ENCODE measurements around the gene GPC3.
"Not testable (repeated sequence)": the region's sequence is repeated elsewhere in the genome, so short reads cannot be mapped to it uniquely, and the experiment has no call there.

GPC3 gene

GRCh38 chrX:133985164-133985966 lies at the start of gene GPC3:
Gene GPC3 (minus strand): TSS chrX:133985594.
- peak in 1 of 2 experiments; percentile 16 for DNase-seq

GRCh38 chrX:134032441-134032840 lies 47.0 kb upstream of the GPC3 start:
- DNase-seq, result no peak

GRCh38 chrX:134026565-134027311 lies 41.3 kb upstream of the GPC3 start:
- no peak for DNase-seq

- no peak for DNase-seq
Observed at GRCh38 chrX:134025986-134026545, 40.7 kb upstream of the GPC3 start.

- DNase-seq, result no peak
Observed at GRCh38 chrX:134024686-134025377, 39.4 kb upstream of the GPC3 start.

- DNase-seq, result no peak
Observed at GRCh38 chrX:134023851-134024281, 38.5 kb upstream of the GPC3 start.

GRCh38 chrX:134020910-134021309 lies 35.5 kb upstream of the GPC3 start:
- no peak for DNase-seq

GRCh38 chrX:134019567-134020206 lies 34.3 kb upstream of the GPC3 start:
- DNase-seq, result no peak

- not testable (repeated sequence) for DNase-seq
Observed at GRCh38 chrX:134016309-134016708, 30.9 kb upstream of the GPC3 start.

- not testable (repeated sequence) for DNase-seq
Observed at GRCh38 chrX:134015510-134015909, 30.1 kb upstream of the GPC3 start.

GRCh38 chrX:134013524-134013923 lies 28.1 kb upstream of the GPC3 start:
- no peak for DNase-seq

GRCh38 chrX:134013092-134013497 lies 27.7 kb upstream of the GPC3 start:
- no peak for DNase-seq

- DNase-seq, result no peak
Observed at GRCh38 chrX:134010690-134011089, 25.3 kb upstream of the GPC3 start.

- no peak for DNase-seq
Observed at GRCh38 chrX:134007716-134008115, 22.3 kb upstream of the GPC3 start.

- no peak for DNase-seq
Observed at GRCh38 chrX:134006484-134007161, 21.2 kb upstream of the GPC3 start.

- no peak for DNase-seq
Observed at GRCh38 chrX:134004084-134004483, 18.7 kb upstream of the GPC3 start.

GRCh38 chrX:134002921-134003615 lies 17.7 kb upstream of the GPC3 start:
- DNase-seq, result no peak

GRCh38 chrX:134000260-134001245 lies 15.2 kb upstream of the GPC3 start:
- no peak for DNase-seq

GRCh38 chrX:133999031-133999705 lies 13.8 kb upstream of the GPC3 start:
- DNase-seq, result no peak

GRCh38 chrX:133995759-133996158 lies 10.4 kb upstream of the GPC3 start:
- DNase-seq, result no peak

All from SHP77 (cell line).